ENCODE measurements around the gene FYTTD1. TPM values are rescaled to one million over a fixed set of nuclear protein-coding genes. Genes with fewer than 3 reads are reported as not detected.

The FYTTD1 gene
- total and polyA plus RNA-seq, 2 of the 4 experiments (the other 2 are of a cell fraction) = 20.4 to 50.2 TPM

DNA sequence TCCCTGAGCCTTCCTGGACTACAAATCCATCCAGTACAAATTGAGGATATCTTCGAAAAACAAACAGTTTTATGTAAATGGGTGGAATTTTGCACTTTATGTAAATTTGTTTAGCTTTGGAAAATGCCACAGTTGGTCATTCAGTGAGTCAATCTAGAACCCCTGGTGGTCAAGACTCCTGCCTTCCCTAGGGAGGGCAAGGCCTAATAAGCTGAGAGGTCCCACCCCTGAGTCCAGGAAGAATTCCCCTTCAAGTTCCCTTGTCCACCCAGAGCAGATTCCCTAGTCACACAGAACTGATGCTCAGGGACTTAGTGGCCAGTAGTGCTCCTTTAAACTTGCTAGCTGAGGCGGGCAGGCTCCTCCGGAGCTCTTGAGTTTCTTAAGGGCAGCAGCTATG lies 6.9 kb upstream of the FYTTD1 start:
- no peak overlapping the region for H2BK15ac ChIP-seq (ENCODE audit: low read depth, low read length)
- no peak overlapping the region for H2BK20ac ChIP-seq (ENCODE audit: low read depth, low read length)
- in situ Hi-C loops (cut with MboI; ENCODE audit: low sequenced_read_pairs) = no loop called here
- no peak overlapping the region for H3K9ac ChIP-seq (ENCODE audit: low read depth, low read length)
- H3K14ac ChIP-seq (replicated peaks; ENCODE audit: low read depth, low read length) = no peak overlapping the region
- H3K56ac ChIP-seq (ENCODE audit: extremely low read depth, insufficient read depth, low read length) = no peak overlapping the region
- ChIA-PET CTCF (no interaction called here), POLR2A (ENCODE audit: unreplicated experiment) (no interaction called here)
- H4K20me1 ChIP-seq (ENCODE audit: insufficient read depth, low read length) = no peaks in the 10 kb centered on the region
- no peak overlapping the region for H2BK120ac ChIP-seq (ENCODE audit: low read depth, low read length)
- no peak overlapping the region for H3K18ac ChIP-seq (ENCODE audit: low read depth, low read length)
- DNase-seq (no peak), ATAC-seq (ENCODE audit: low read depth) (no peak)
- no peaks in the 10 kb centered on the region for H3K4me1 ChIP-seq (ENCODE audit: control insufficient read depth, insufficient read depth, low read length)
- no peak overlapping the region for H4K8ac ChIP-seq (ENCODE audit: low read depth in 2 of 2, low read length in 2 of 2)
- WGBS, 2 experiments (ENCODE audit: extremely low coverage in 2 of 2, insufficient read length in 1 of 2) = 93% methylated on average over 2 of the region's 3 CpGs; no CpG with 5 or more reads in 1 of the 2 experiments
- no peak overlapping the region for H4K91ac ChIP-seq (ENCODE audit: insufficient read depth, low read depth, low read length)
- H3K27ac ChIP-seq (ENCODE audit: insufficient read depth, low read length) = no peak overlapping the region
- H2AK5ac ChIP-seq (ENCODE audit: low read depth, low read length) = no peak overlapping the region
- BruUV-seq (replicated peaks) = no TSS peak
- H2AK9ac ChIP-seq (replicated peaks; ENCODE audit: low read depth, low read length, poor library complexity) = no peak overlapping the region
- no peak overlapping the region for H3K23ac ChIP-seq (ENCODE audit: low read depth, low read length)
- H3K4me2 ChIP-seq (ENCODE audit: low read depth, low read length) = no peak overlapping the region
- TF ChIP-seq RFX5 (IDR thresholded peaks at IDR 0.05; ENCODE audit: low read depth, low read length) = no peak
- no peak for TF ChIP-seq CEBPB (IDR thresholded peaks at IDR 0.05; ENCODE audit: low read depth, low read length)
- TF ChIP-seq MAFK (IDR thresholded peaks at IDR 0.05; ENCODE audit: low read depth, low read length) = no peak
- TF ChIP-seq, protein P1, sequence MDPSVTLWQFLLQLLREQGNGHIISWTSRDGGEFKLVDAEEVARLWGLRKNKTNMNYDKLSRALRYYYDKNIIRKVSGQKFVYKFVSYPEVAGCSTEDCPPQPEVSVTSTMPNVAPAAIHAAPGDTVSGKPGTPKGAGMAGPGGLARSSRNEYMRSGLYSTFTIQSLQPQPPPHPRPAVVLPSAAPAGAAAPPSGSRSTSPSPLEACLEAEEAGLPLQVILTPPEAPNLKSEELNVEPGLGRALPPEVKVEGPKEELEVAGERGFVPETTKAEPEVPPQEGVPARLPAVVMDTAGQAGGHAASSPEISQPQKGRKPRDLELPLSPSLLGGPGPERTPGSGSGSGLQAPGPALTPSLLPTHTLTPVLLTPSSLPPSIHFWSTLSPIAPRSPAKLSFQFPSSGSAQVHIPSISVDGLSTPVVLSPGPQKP (IDR thresholded peaks at IDR 0.05; ENCODE audit: borderline replicate concordance, low read depth, low read length) = no peak
- no peak for TF ChIP-seq CHD1 (IDR thresholded peaks at IDR 0.05; ENCODE audit: low read depth, low read length)
- no peak for TF ChIP-seq RAD21 (IDR thresholded peaks at IDR 0.05; ENCODE audit: low read length)
- TF ChIP-seq POLR2A (IDR thresholded peaks at IDR 0.05; ENCODE audit: low read depth, low read length) = no peak
- H3K9me3 ChIP-seq (ENCODE audit: control insufficient read depth, insufficient read depth, low read length) = no peaks in the 10 kb centered on the region
- dilution Hi-C loops (cut with HindIII; ENCODE audit: low sequenced_read_pairs, unreplicated experiment) = no loop called here
- no peak overlapping the region for H3K4me3 ChIP-seq (ENCODE audit: insufficient read depth, low read depth, low read length)
- no peaks in the 10 kb centered on the region for H3K9me1 ChIP-seq (ENCODE audit: insufficient read depth, low read length)
- H2AFZ ChIP-seq (replicated peaks; ENCODE audit: low read length, poor library complexity) = no peak overlapping the region
- intact Hi-C loops (cut with micrococcal nuclease) = no loop called here
- no peak overlapping the region for H4K5ac ChIP-seq (ENCODE audit: low read depth, low read length)
- no peaks in the 10 kb centered on the region; a peak in 1 of 4 replicates for H3K79me1 ChIP-seq (ENCODE audit: low read depth in 1 of 2, low read length in 2 of 2)
- H3K36me3 ChIP-seq (ENCODE audit: control insufficient read depth, insufficient read depth, low read length) = no peaks in the 10 kb centered on the region
- no peak overlapping the region for H3K4ac ChIP-seq (ENCODE audit: low read depth, low read length)
- H2BK5ac ChIP-seq (ENCODE audit: low read depth, low read length, poor library complexity, severe bottlenecking) = no peak overlapping the region
- no peaks in the 10 kb centered on the region for H3K27me3 ChIP-seq (ENCODE audit: control insufficient read depth, insufficient read depth, low read length)
